Tibial nerve (tissue), 4 donors: Measurements from ENCODE around the gene SLIT1. TPM values are rescaled to one million over a fixed set of nuclear protein-coding genes. Genes with fewer than 3 reads are reported as not detected.

Experiments used
- DNase-seq, 2 donors: peaks; one replicate each; pipeline ENCODE4 v3.0.0-alpha.2; 2019; ENCODE audit warnings: low spot score in 2 of 2
- H3K27ac ChIP-seq, 4 donors: fragments of 200-600 bp; sonication (generic) in 3 of 4; one replicate each; pipeline ENCODE4 v1.5.1; 2017 to 2019; ENCODE audit warnings: mild to moderate bottlenecking in 1 of 4
- H3K27me3 ChIP-seq, 2 donors: fragments of 200-600 bp; sonication (generic) in 1 of 2; one replicate each; pipeline versions ENCODE4 v1.5.1 to v1.6.0; 2017 to 2019
- H3K36me3 ChIP-seq, 3 donors: fragments of 200-600 bp; sonication (generic); one replicate each; pipeline ENCODE4 v1.5.1; 2018 to 2019
- H3K4me1 ChIP-seq, 4 donors: fragments of 200-600 bp; sonication (generic) in 3 of 4; one replicate each; pipeline ENCODE4 v1.5.1; 2017 to 2019
- H3K4me3 ChIP-seq, 4 donors: fragments of 200-600 bp; sonication (generic) in 3 of 4; one replicate each; pipeline ENCODE4 v1.5.1; 2017 to 2019; ENCODE audit warnings: mild to moderate bottlenecking in 1 of 4, moderate library complexity in 1 of 4
- H3K9me3 ChIP-seq, 4 donors: fragments of 200-600 bp; sonication (generic) in 3 of 4; one replicate each; pipeline ENCODE4 v1.5.1; 2017 to 2019
- CTCF ChIP-seq, 5 experiments: fragments of 200-600 bp in 3 of 5; fragments of 450-650 bp in 2 of 5; sonication (generic) in 3 of 5; IDR thresholded peaks; one replicate each; pipeline ENCODE4 v1.5.1; 2016 to 2019; ENCODE audit warnings: antibody characterized with exemption in 5 of 5, mild to moderate bottlenecking in 3 of 5, moderate library complexity in 2 of 5
- EP300 ChIP-seq, 2 donors: sonication (generic); formaldehyde crosslinking; IDR thresholded peaks; one replicate each; pipeline ENCODE4 v1.6.1; 2017; ENCODE audit warnings: antibody characterized with exemption in 2 of 2, mild to moderate bottlenecking in 1 of 2
- POLR2A ChIP-seq, 2 donors: fragments of 450-650 bp; IDR thresholded peaks; one replicate each; pipeline ENCODE4 v1.6.1; 2017; ENCODE audit warnings: antibody characterized with exemption in 2 of 2, mild to moderate bottlenecking in 2 of 2, moderate library complexity in 2 of 2
- WGBS, 2 donors: methylation state at CpG; one replicate each; pipeline ENCODE4 v1.1.5; 2018; 5-methylcytosine and 5-hydroxymethylcytosine counted together
- total RNA-seq, 4 donors: library from RNA; depleted of rRNA; stranded (reverse); fragments of >200 nt; gene quantifications; one replicate each; pipeline ENCODE4 v1.1.0, GENCODE V29; 2016

SLIT1 gene
- total RNA-seq, 4 donors from 2014 or later = 0.78 to 3.1 (median 1.3) TPM

GRCh38 chr10:97102441-97102840, 83.3 kb downstream of the SLIT1 start:
- Histone ChIP-seq H3K9me3 (no peaks in the 10 kb centered on the region), H3K4me3 (no peak overlapping the region), H3K27ac (no peak overlapping the region), H3K36me3 (no peaks in the 10 kb centered on the region), H3K4me1 (no peaks in the 10 kb centered on the region), H3K27me3 (no peaks in the 10 kb centered on the region)
- DNase-seq = no peak
- no peak for TF ChIP-seq CTCF (IDR thresholded peaks at IDR 0.05)
- no peak for TF ChIP-seq EP300 (IDR thresholded peaks at IDR 0.05)
- WGBS, 2 donors = 87 to 90% methylated on average over 6 of the region's 6 CpGs

- no peaks in the 10 kb centered on the region for H3K9me3 ChIP-seq
- TF ChIP-seq POLR2A (IDR thresholded peaks at IDR 0.05) (no peak), CTCF (IDR thresholded peaks at IDR 0.05) (no peak)
- H3K4me1 ChIP-seq = peaks cover 0 to 5% (median 2%) of the 10 kb centered on the region in 4 donors
- no peak for DNase-seq
- no peak overlapping the region for H3K27ac ChIP-seq
- no peaks in the 10 kb centered on the region for H3K36me3 ChIP-seq
- H3K4me3 ChIP-seq = no peak overlapping the region
- 84 to 90% methylated on average over 8 to 9 of the region's 9 CpGs for WGBS, 2 donors
- no peaks in the 10 kb centered on the region for H3K27me3 ChIP-seq
Measured at GRCh38 chr10:97101166-97101940, 84.4 kb downstream of the SLIT1 start.

GRCh38 chr10:97100657-97101056, 85.1 kb downstream of the SLIT1 start:
- Histone ChIP-seq H3K4me3 (no peak overlapping the region), H3K9me3 (no peaks in the 10 kb centered on the region), H3K36me3 (no peaks in the 10 kb centered on the region), H3K4me1 (peaks cover 0 to 12% (median 7%) of the 10 kb centered on the region in 4 donors), H3K27me3 (peaks cover 0 to 3% of the 10 kb centered on the region in 2 donors), H3K27ac (no peak overlapping the region)
- no peak for TF ChIP-seq CTCF (IDR thresholded peaks at IDR 0.05)
- TF ChIP-seq EP300 (IDR thresholded peaks at IDR 0.05) = no peak
- no peak for TF ChIP-seq POLR2A (IDR thresholded peaks at IDR 0.05)
- DNase-seq = no peak
- 80 to 90% methylated on average over 9 of the region's 9 CpGs for WGBS, 2 donors

GRCh38 chr10:97099868-97100267, 85.9 kb downstream of the SLIT1 start:
- H3K9me3 ChIP-seq = no peaks in the 10 kb centered on the region
- H3K4me1 ChIP-seq = peaks cover 0 to 14% (median 7%) of the 10 kb centered on the region in 4 donors
- TF ChIP-seq CTCF (IDR thresholded peaks at IDR 0.05) = no peak
- H3K27me3 ChIP-seq = peaks cover 0 to 4% of the 10 kb centered on the region in 2 donors
- no peak for DNase-seq
- no peak overlapping the region for H3K4me3 ChIP-seq
- no peak overlapping the region for H3K27ac ChIP-seq
- no peaks in the 10 kb centered on the region for H3K36me3 ChIP-seq
- 73 to 75% methylated on average over 5 of the region's 5 CpGs for WGBS, 2 donors

- H3K27ac ChIP-seq = no peak overlapping the region
- DNase-seq = no peak
- TF ChIP-seq EP300 (IDR thresholded peaks at IDR 0.05) = no peak
- no peak for TF ChIP-seq POLR2A (IDR thresholded peaks at IDR 0.05)
- TF ChIP-seq CTCF (IDR thresholded peaks at IDR 0.05) = no peak
- WGBS, 2 donors = 71 to 88% methylated on average over 8 of the region's 8 CpGs
- H3K36me3 ChIP-seq = no peaks in the 10 kb centered on the region
- H3K4me3 ChIP-seq = no peak overlapping the region
- no peaks in the 10 kb centered on the region for H3K9me3 ChIP-seq
- H3K27me3 ChIP-seq = peaks cover 0 to 4% of the 10 kb centered on the region in 2 donors
- H3K4me1 ChIP-seq = peaks cover 0 to 14% (median 7%) of the 10 kb centered on the region in 4 donors
Measured at GRCh38 chr10:97099089-97099488, 86.7 kb downstream of the SLIT1 start.
